H1 (cell line): Measurements from ENCODE around the gene DIP2C.

Source experiments
- BRCA1 ChIP-seq: IDR thresholded peaks from 2 replicates; pipeline ENCODE4 v1.6.1; 2012; ENCODE audit warnings: low read depth, low read length, improper control_type of control experiment
- CREB1 ChIP-seq: IDR thresholded peaks from 2 replicates; pipeline ENCODE4 v1.6.1; 2012; ENCODE audit warnings: inconsistent platforms
- CTCF ChIP-seq, 3 experiments: IDR thresholded peaks; 1 replicate in 2 of 3; 2 replicates in 1 of 3; pipeline versions ENCODE4 v1.5.1 to v1.6.1; 2011; ENCODE audit warnings: low read length in 3 of 3, mild to moderate bottlenecking in 3 of 3, inconsistent platforms in 2 of 3, low read depth in 1 of 3, moderate library complexity in 1 of 3; ENCODE audit not compliant: insufficient read depth in 1 of 3; ENCODE audit errors: control extremely low read depth in 1 of 3
- KDM1A ChIP-seq: fragments of 200-600, 300-600 bp; sonication (generic); IDR thresholded peaks from 2 replicates; pipeline ENCODE4 v1.7.1; 2016; ENCODE audit warnings: mild to moderate bottlenecking, low read length, borderline replicate concordance
- MAX ChIP-seq: IDR thresholded peaks from 2 replicates; pipeline ENCODE4 v1.6.1; 2012; ENCODE audit warnings: inconsistent platforms
- POLR2A ChIP-seq, 2 experiments: IDR thresholded peaks; 1 replicate in 1 of 2; 2 replicates in 1 of 2; pipeline ENCODE4 v1.6.1; 2011; ENCODE audit warnings: low read depth in 2 of 2, low read length in 2 of 2, mild to moderate bottlenecking in 2 of 2; ENCODE audit errors: control extremely low read depth in 1 of 2
- SIRT6 ChIP-seq: IDR thresholded peaks from one replicate; pipeline ENCODE4 v1.7.1; 2012; ENCODE audit warnings: low read length, inconsistent platforms
- TEAD4 ChIP-seq: IDR thresholded peaks from 2 replicates; pipeline ENCODE4 v1.6.1; 2012; ENCODE audit warnings: low read depth, low read length, inconsistent platforms, mixed read lengths
- USF2 ChIP-seq: IDR thresholded peaks from 2 replicates; pipeline ENCODE4 v1.6.1; 2011; ENCODE audit warnings: low read length, improper control_type of control experiment
- TF ChIP-seq, protein P1 (sequence below): fragments of 300-600 bp; sonication (generic); IDR thresholded peaks from 2 replicates; pipeline ENCODE4 v1.7.1; 2012; ENCODE audit warnings: low read length, moderate library complexity, mild to moderate bottlenecking, inconsistent platforms; ENCODE audit not compliant: insufficient replicate concordance

GRCh38 chr10:357201-357950, 332.1 kb downstream of the DIP2C start:
- TF ChIP-seq KDM1A (no peak), BRCA1 (no peak), USF2 (no peak), CTCF (IDR thresholded peaks at IDR 0.05; ENCODE audit: control extremely low read depth in 1 of 3, insufficient read depth in 1 of 3, low read depth in 1 of 3, low read length in 3 of 3) (no peak), TEAD4 (no peak), SIRT6 (no peak), MAX (no peak), POLR2A (IDR thresholded peaks at IDR 0.05; ENCODE audit: control extremely low read depth in 1 of 2, low read depth in 2 of 2, low read length in 2 of 2) (no peak), CREB1 (no peak)
- TF ChIP-seq, protein P1, sequence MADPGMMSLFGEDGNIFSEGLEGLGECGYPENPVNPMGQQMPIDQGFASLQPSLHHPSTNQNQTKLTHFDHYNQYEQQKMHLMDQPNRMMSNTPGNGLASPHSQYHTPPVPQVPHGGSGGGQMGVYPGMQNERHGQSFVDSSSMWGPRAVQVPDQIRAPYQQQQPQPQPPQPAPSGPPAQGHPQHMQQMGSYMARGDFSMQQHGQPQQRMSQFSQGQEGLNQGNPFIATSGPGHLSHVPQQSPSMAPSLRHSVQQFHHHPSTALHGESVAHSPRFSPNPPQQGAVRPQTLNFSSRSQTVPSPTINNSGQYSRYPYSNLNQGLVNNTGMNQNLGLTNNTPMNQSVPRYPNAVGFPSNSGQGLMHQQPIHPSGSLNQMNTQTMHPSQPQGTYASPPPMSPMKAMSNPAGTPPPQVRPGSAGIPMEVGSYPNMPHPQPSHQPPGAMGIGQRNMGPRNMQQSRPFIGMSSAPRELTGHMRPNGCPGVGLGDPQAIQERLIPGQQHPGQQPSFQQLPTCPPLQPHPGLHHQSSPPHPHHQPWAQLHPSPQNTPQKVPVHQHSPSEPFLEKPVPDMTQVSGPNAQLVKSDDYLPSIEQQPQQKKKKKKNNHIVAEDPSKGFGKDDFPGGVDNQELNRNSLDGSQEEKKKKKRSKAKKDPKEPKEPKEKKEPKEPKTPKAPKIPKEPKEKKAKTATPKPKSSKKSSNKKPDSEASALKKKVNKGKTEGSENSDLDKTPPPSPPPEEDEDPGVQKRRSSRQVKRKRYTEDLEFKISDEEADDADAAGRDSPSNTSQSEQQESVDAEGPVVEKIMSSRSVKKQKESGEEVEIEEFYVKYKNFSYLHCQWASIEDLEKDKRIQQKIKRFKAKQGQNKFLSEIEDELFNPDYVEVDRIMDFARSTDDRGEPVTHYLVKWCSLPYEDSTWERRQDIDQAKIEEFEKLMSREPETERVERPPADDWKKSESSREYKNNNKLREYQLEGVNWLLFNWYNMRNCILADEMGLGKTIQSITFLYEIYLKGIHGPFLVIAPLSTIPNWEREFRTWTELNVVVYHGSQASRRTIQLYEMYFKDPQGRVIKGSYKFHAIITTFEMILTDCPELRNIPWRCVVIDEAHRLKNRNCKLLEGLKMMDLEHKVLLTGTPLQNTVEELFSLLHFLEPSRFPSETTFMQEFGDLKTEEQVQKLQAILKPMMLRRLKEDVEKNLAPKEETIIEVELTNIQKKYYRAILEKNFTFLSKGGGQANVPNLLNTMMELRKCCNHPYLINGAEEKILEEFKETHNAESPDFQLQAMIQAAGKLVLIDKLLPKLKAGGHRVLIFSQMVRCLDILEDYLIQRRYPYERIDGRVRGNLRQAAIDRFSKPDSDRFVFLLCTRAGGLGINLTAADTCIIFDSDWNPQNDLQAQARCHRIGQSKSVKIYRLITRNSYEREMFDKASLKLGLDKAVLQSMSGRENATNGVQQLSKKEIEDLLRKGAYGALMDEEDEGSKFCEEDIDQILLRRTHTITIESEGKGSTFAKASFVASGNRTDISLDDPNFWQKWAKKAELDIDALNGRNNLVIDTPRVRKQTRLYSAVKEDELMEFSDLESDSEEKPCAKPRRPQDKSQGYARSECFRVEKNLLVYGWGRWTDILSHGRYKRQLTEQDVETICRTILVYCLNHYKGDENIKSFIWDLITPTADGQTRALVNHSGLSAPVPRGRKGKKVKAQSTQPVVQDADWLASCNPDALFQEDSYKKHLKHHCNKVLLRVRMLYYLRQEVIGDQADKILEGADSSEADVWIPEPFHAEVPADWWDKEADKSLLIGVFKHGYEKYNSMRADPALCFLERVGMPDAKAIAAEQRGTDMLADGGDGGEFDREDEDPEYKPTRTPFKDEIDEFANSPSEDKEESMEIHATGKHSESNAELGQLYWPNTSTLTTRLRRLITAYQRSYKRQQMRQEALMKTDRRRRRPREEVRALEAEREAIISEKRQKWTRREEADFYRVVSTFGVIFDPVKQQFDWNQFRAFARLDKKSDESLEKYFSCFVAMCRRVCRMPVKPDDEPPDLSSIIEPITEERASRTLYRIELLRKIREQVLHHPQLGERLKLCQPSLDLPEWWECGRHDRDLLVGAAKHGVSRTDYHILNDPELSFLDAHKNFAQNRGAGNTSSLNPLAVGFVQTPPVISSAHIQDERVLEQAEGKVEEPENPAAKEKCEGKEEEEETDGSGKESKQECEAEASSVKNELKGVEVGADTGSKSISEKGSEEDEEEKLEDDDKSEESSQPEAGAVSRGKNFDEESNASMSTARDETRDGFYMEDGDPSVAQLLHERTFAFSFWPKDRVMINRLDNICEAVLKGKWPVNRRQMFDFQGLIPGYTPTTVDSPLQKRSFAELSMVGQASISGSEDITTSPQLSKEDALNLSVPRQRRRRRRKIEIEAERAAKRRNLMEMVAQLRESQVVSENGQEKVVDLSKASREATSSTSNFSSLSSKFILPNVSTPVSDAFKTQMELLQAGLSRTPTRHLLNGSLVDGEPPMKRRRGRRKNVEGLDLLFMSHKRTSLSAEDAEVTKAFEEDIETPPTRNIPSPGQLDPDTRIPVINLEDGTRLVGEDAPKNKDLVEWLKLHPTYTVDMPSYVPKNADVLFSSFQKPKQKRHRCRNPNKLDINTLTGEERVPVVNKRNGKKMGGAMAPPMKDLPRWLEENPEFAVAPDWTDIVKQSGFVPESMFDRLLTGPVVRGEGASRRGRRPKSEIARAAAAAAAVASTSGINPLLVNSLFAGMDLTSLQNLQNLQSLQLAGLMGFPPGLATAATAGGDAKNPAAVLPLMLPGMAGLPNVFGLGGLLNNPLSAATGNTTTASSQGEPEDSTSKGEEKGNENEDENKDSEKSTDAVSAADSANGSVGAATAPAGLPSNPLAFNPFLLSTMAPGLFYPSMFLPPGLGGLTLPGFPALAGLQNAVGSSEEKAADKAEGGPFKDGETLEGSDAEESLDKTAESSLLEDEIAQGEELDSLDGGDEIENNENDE, result no peak
